DND-41 (cell line): ENCODE results near the gene TMEM132D.

Experiments used
- ATAC-seq: fragments of 200-7000 bp; cut with Tn5 transposase; 3 replicates; pipeline ENCODE4 v1.9.1; 2021; ENCODE audit warnings: low read depth; ENCODE audit not compliant: insufficient read depth
- DNase-seq: peaks from one replicate; pipeline ENCODE4 v3.0.0-alpha.2; 2020
- H2AFZ ChIP-seq: 2 replicates; pipeline ENCODE4 v1.6.0; 2012; ENCODE audit warnings: low read depth, low read length
- H3K27ac ChIP-seq: 2 replicates; pipeline ENCODE4 v1.5.1; 2012; ENCODE audit warnings: low read length, inconsistent platforms
- H3K27me3 ChIP-seq: fragments of 200-600 bp; sonication (generic); 2 replicates; pipeline ENCODE4 v1.6.0; 2012; ENCODE audit warnings: low read length, mild to moderate bottlenecking, inconsistent platforms; ENCODE audit not compliant: insufficient read depth, poor library complexity
- H3K36me3 ChIP-seq: 2 replicates; pipeline ENCODE4 v1.5.1; 2012; ENCODE audit warnings: low read length, inconsistent platforms; ENCODE audit not compliant: insufficient read depth
- H3K4me1 ChIP-seq: 2 replicates; pipeline ENCODE4 v1.5.1; 2012; ENCODE audit warnings: mild to moderate bottlenecking, low read length; ENCODE audit not compliant: insufficient read depth
- H3K4me2 ChIP-seq: 2 replicates; pipeline ENCODE4 v1.6.0; 2012; ENCODE audit warnings: mild to moderate bottlenecking, moderate library complexity, low read length, inconsistent platforms; ENCODE audit not compliant: insufficient read depth
- H3K4me3 ChIP-seq, 2 experiments: fragments of 200-600 bp in 1 of 2; shearing (Covaris generic) in 1 of 2; 2 replicates each; pipeline ENCODE4 v1.5.1; 2012 to 2016; ENCODE audit warnings: inconsistent platforms in 2 of 2, low read length in 2 of 2, mild to moderate bottlenecking in 2 of 2, low read depth in 1 of 2, moderate library complexity in 1 of 2
- H3K79me2 ChIP-seq: 2 replicates; pipeline ENCODE4 v1.6.0; 2012; ENCODE audit warnings: low read length, inconsistent platforms; ENCODE audit not compliant: insufficient read depth
- H3K9ac ChIP-seq: 2 replicates; pipeline ENCODE4 v1.6.0; 2012; ENCODE audit warnings: low read depth, mild to moderate bottlenecking, inconsistent platforms, low read length, moderate library complexity
- H3K9me3 ChIP-seq: 2 replicates; pipeline ENCODE4 v1.5.1; 2012; ENCODE audit warnings: low read length, moderate library complexity, mild to moderate bottlenecking, inconsistent platforms; ENCODE audit not compliant: insufficient read depth, severe bottlenecking
- H4K20me1 ChIP-seq: 2 replicates; pipeline ENCODE4 v1.6.0; 2012; ENCODE audit warnings: low read length; ENCODE audit not compliant: insufficient read depth
- EZH2 ChIP-seq: IDR thresholded peaks from 3 replicates; pipeline ENCODE4 v1.6.1; 2012; ENCODE audit warnings: borderline replicate concordance, low read depth, mild to moderate bottlenecking, moderate library complexity, low read length, inconsistent platforms; ENCODE audit not compliant: severe bottlenecking
- TF ChIP-seq, protein P1 (sequence below): IDR thresholded peaks from 2 replicates; pipeline ENCODE4 v1.5.1; 2012; ENCODE audit warnings: borderline replicate concordance, low read length, moderate library complexity, mild to moderate bottlenecking; ENCODE audit not compliant: poor library complexity, severe bottlenecking; ENCODE audit errors: extremely low read depth

The TMEM132D gene

GRCh38 chr12:129136694-129137325, 767.0 kb downstream of the TMEM132D start:
- Histone ChIP-seq H3K4me3 (no peak overlapping the region), H3K27me3 (no peaks in the 10 kb centered on the region), H2AFZ (no peak overlapping the region), H3K79me2 (no peaks in the 10 kb centered on the region), H3K9me3 (peaks cover 2% of the 10 kb centered on the region), H3K36me3 (no peaks in the 10 kb centered on the region), H4K20me1 (no peaks in the 10 kb centered on the region), H3K27ac (no peak overlapping the region), H3K4me1 (no peaks in the 10 kb centered on the region), H3K4me2 (no peak overlapping the region), H3K9ac (no peak overlapping the region)
- DNase-seq (no peak), ATAC-seq (no peak)
- TF ChIP-seq, protein P1, sequence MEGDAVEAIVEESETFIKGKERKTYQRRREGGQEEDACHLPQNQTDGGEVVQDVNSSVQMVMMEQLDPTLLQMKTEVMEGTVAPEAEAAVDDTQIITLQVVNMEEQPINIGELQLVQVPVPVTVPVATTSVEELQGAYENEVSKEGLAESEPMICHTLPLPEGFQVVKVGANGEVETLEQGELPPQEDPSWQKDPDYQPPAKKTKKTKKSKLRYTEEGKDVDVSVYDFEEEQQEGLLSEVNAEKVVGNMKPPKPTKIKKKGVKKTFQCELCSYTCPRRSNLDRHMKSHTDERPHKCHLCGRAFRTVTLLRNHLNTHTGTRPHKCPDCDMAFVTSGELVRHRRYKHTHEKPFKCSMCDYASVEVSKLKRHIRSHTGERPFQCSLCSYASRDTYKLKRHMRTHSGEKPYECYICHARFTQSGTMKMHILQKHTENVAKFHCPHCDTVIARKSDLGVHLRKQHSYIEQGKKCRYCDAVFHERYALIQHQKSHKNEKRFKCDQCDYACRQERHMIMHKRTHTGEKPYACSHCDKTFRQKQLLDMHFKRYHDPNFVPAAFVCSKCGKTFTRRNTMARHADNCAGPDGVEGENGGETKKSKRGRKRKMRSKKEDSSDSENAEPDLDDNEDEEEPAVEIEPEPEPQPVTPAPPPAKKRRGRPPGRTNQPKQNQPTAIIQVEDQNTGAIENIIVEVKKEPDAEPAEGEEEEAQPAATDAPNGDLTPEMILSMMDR: no peak
- no peak for TF ChIP-seq EZH2

DNA sequence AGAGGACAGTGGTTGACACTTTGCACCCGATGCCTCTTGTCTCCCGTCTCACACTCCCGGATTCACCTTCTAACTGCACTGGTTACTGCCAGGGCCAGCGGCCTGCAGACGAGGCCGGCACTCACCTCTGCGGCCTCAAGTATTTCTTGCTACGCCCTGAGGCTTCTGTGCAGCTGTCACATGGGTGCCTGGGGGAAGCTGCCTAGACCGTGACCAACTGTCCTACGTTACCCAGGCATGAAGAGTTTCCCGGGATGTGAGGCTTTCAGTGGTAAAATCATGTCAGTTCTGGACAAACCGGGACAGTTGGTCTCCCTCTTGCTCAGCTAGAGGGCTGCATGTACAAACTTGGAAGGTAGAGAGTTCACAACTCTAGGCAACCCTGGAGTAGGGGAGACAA, 776.1 kb downstream of the TMEM132D start:
- Histone ChIP-seq H4K20me1 (no peaks in the 10 kb centered on the region), H3K27me3 (no peaks in the 10 kb centered on the region), H2AFZ (no peak overlapping the region), H3K4me3 (no peak overlapping the region), H3K79me2 (no peaks in the 10 kb centered on the region), H3K4me2 (no peak overlapping the region), H3K36me3 (no peaks in the 10 kb centered on the region), H3K9ac (no peak overlapping the region), H3K9me3 (no peaks in the 10 kb centered on the region), H3K4me1 (no peaks in the 10 kb centered on the region), H3K27ac (no peak overlapping the region)
- ATAC-seq (no peak), DNase-seq (no peak)
- TF ChIP-seq EZH2: no peak
- TF ChIP-seq, protein P1: no peak

DNA sequence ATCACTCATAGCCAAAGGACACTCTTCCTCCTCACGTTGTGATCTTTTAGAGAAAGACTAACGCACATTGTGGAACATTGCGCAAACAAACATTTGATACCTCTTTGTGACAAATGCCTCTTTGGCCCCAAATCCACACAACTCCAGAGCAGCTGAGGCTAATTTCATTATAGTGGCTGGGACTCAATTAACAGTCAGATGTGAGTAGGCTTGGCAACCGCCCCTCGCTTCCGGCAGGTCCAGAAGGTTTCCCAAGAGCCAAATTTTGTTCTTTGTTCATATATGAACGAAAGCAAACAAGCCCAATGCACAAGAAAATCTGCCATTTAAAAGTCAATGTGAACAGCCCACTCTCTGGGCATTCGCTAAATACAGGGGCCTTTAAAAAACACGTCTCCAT, 776.6 kb downstream of the TMEM132D start:
- DNase-seq: no peak
- no peaks in the 10 kb centered on the region for H3K9me3 ChIP-seq
- no peak for ATAC-seq
- no peaks in the 10 kb centered on the region for H3K79me2 ChIP-seq
- H3K36me3 ChIP-seq: no peaks in the 10 kb centered on the region
- H3K4me2 ChIP-seq: no peak overlapping the region
- no peaks in the 10 kb centered on the region for H3K27me3 ChIP-seq
- no peaks in the 10 kb centered on the region for H4K20me1 ChIP-seq
- no peak overlapping the region for H2AFZ ChIP-seq
- no peak overlapping the region for H3K27ac ChIP-seq
- H3K4me1 ChIP-seq: no peaks in the 10 kb centered on the region
- no peak for TF ChIP-seq EZH2
- TF ChIP-seq, protein P1: no peak
- no peak overlapping the region for H3K9ac ChIP-seq
- H3K4me3 ChIP-seq: no peak overlapping the region
